ENCODE measurements around the gene CAPN8. TPM values are rescaled to one million over a fixed set of nuclear protein-coding genes. Genes with fewer than 3 reads are reported as not detected.
A peak's percentile ranks its signal among the peaks of the same experiment; 100 is the strongest.

The CAPN8 gene
- polyA plus RNA-seq, 1 of the 3 experiments (the other 2 are of a cell fraction): not detected

- Histone ChIP-seq H3K9me2 (no peaks in the 10 kb centered on the region), H3K9me3 (no peaks in the 10 kb centered on the region), H3K36me3 (replicated peaks in 1 of 2; ENCODE audit: control insufficient read depth in 1 of 2, insufficient read depth in 2 of 2, low read length in 1 of 2) (no peaks in the 10 kb centered on the region), H3K4me1 (ENCODE audit: control insufficient read depth in 1 of 2, insufficient read depth in 2 of 2, low read depth in 1 of 2, low read length in 1 of 2) (peaks cover 23 to 61% of the 10 kb centered on the region in 2 experiments), H2AFZ (ENCODE audit: low read depth) (no peak overlapping the region), H3K79me2 (ENCODE audit: insufficient read depth) (peaks cover 32% of the 10 kb centered on the region), H3K4me2 (0 out of 2 replicates have a peak overlapping the region, but pooled peaks have one; percentile 68), H3K27ac (ENCODE audit: low read depth in 2 of 2, low read length in 1 of 2) (peak overlapping the region in 1 of 2 experiments; percentile 97; a peak in 1 of 4 replicates), H3F3A (replicated peaks; ENCODE audit: insufficient read depth) (peaks cover 37% of the 10 kb centered on the region), H4K20me1 (ENCODE audit: insufficient read depth) (peaks cover 6% of the 10 kb centered on the region; the same call in 1 of the 2 replicates), H3K27me3 (ENCODE audit: insufficient read depth) (no peaks in the 10 kb centered on the region), H3K9ac (no peak overlapping the region), H3K4me3 (ENCODE audit: low read depth in 2 of 2, low read length in 1 of 2) (no peak overlapping the region)
- POLR2A ChIA-PET: no interaction called here
- CTCF ChIA-PET: interaction anchor here (1.9 to 4.8 kb wide), 3 partner anchors 11 to 53 kb away, joined by 7 to 110 read pairs (median 13); no protein-coding TSS in a partner anchor
- DNase-seq: no peak
- WGBS (ENCODE audit: low lambda C conversion rate): 55% methylated on average over 3 of the region's 3 CpGs
- TF ChIP-seq FOXM1 (IDR thresholded peaks at IDR 0.05; ENCODE audit: low read depth) (no peak), CTCF (IDR thresholded peaks at IDR 0.05) (peak; percentile 77), ELF1 (IDR thresholded peaks at IDR 0.05) (no peak), RAD21 (IDR thresholded peaks at IDR 0.05; ENCODE audit: low read length) (peak; percentile 16; the same call in 1 of the 2 replicates), POLR2AphosphoS5 (IDR thresholded peaks at IDR 0.05; ENCODE audit: low read depth, low read length) (no peak), MXI1 (IDR thresholded peaks at IDR 0.05; ENCODE audit: low read depth, low read length) (no peak), SIN3A (IDR thresholded peaks at IDR 0.05; ENCODE audit: borderline replicate concordance, low read depth, low read length) (no peak), MEF2A (IDR thresholded peaks at IDR 0.05; ENCODE audit: borderline replicate concordance, low read depth) (no peak), EP300 (IDR thresholded peaks at IDR 0.05; ENCODE audit: borderline replicate concordance in 1 of 2, low read depth in 1 of 2, low read length in 1 of 2) (no peak), FOSL2 (IDR thresholded peaks at IDR 0.05; ENCODE audit: borderline replicate concordance, low read depth) (no peak), GATA2 (CRISPR knock-in tag; IDR thresholded peaks at IDR 0.05) (no peak), TAF1 (IDR thresholded peaks at IDR 0.05; ENCODE audit: borderline replicate concordance, low read depth, low read length) (no peak), YY1 (IDR thresholded peaks at IDR 0.05; ENCODE audit: low read depth) (no peak), SMC3 (IDR thresholded peaks at IDR 0.05; ENCODE audit: low read depth, low read length) (0 out of 2 replicates have a peak, but pooled peaks have one; percentile 5), USF1 (IDR thresholded peaks at IDR 0.05; ENCODE audit: borderline replicate concordance, low read depth) (no peak), RXRA (IDR thresholded peaks at IDR 0.05; ENCODE audit: borderline replicate concordance, low read depth) (no peak)
- TF ChIP-seq, protein P1, sequence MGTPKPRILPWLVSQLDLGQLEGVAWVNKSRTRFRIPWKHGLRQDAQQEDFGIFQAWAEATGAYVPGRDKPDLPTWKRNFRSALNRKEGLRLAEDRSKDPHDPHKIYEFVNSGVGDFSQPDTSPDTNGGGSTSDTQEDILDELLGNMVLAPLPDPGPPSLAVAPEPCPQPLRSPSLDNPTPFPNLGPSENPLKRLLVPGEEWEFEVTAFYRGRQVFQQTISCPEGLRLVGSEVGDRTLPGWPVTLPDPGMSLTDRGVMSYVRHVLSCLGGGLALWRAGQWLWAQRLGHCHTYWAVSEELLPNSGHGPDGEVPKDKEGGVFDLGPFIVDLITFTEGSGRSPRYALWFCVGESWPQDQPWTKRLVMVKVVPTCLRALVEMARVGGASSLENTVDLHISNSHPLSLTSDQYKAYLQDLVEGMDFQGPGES (IDR thresholded peaks at IDR 0.05; ENCODE audit: low read depth, low read length): no peak
Measured at GRCh38 chr1:223709598-223709997, 44.1 kb upstream of the CAPN8 start.

All from SK-N-SH (cell line).